Suppressor macrophage (primary cell): ENCODE data around the gene USE1.

Experiments used
- DNase-seq, 4 experiments: peaks; one replicate each; pipeline ENCODE4 v3.0.0-alpha.2; 2020 to 2022

Gene USE1

DNA sequence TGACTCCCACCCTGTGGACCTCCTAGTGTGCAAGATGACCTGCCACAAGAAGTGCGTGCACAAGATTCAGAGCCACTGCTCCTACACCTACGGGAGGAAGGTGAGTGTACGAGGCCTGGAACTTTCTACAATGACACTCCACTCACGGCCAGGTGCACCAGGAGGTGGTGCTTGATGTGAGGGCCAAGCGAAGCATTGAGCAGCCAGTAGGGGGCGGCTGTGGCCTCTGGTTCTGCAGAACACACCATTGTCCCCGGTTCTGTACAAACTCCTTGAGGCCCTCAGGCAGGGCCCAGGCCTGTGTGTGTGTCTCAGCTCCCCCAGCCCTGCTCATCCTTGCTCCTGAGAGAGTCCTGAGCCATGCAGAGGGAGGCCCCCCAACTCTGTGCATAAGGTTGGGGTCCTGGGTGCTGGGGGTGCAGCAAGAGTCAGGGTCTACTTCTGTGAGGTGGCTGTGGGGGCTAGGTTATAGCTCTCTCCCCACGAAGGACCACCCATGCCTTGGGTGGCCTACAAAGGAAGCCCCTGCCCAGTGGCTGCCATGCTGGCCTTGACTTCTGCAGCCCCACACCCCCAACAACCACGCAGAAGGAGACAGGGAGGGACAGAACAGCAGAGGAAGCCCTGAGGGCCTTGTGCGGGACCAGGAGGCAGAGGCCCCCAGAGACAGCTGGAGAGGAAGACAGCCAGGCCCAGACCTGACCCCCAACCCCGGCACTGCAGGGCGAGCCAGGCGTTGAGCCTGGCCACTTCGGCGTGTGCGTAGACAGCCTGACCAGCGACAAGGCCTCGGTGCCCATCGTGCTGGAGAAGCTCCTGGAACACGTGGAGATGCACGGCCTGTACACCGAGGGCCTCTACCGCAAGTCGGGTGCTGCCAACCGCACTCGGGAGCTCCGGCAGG is 9.7 kb upstream of the USE1 start:
- DNase-seq: peak; percentile 32 to 62 (median 42)

- DNase-seq: no peak
These were observed 8.2 kb upstream of the USE1 start for GRCh38 chr19:17206736-17207581.

GRCh38 chr19:17209126-17210036 is 5.8 kb upstream of the USE1 start:
- peak; percentile 31 to 61 (median 45) for DNase-seq

GRCh38 chr19:17210296-17210695 is 4.9 kb upstream of the USE1 start:
- DNase-seq: no peak

GRCh38 chr19:17211547-17212446 is 3.4 kb upstream of the USE1 start:
- no peak for DNase-seq

GRCh38 chr19:17213334-17213733 is 1.8 kb upstream of the USE1 start:
- DNase-seq: no peak

- DNase-seq: no peak
These were observed 540 bp upstream of the USE1 start for GRCh38 chr19:17214508-17215126.

DNA sequence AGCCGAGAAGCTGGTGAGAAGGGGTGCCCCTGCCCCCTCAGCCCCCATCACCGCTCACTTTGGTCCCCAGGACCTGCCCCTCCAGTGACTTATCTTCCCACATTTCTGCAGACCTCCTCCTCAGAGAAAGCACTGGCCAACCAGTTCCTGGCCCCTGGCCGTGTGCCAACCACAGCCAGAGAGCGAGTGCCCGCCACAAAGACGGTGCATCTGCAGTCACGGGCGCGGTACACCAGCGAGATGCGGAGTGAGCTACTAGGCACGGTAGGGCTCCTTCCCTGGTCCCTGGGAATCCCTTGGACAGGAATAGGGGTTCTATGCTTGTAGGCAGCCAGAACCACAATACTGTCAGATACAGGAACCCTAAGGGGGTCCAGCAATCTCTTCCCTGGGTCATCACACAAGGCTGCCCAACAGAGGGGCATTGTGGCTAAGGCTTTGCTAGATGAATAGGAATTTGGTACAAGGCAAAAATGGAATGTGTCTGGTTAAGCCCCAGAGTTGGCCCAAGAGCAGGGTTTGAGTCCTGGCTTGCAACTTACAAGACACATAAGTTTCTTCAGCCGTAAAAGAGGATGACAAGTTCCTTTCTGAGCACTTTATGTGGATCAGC is 1.0 kb downstream of the USE1 start:
- DNase-seq: no peak

DNA sequence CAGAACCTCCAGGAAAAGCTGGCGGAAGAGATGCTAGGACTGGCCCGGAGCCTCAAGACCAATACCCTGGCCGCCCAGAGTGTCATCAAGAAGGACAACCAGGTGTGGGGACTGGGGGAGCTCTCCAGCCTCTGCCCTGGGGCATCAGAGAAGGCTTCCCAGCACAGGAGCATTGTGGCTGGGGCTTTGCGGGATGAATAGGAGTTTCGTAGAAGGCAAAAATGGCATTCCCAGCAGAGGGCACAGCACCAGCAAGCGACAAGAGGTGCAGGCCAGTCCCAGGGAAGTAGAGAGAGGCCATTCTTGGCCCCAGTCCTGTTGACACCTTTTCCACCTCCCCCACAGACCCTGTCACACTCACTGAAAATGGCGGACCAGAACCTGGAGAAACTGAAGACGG is 4.1 kb downstream of the USE1 start:
- no peak for DNase-seq

DNA sequence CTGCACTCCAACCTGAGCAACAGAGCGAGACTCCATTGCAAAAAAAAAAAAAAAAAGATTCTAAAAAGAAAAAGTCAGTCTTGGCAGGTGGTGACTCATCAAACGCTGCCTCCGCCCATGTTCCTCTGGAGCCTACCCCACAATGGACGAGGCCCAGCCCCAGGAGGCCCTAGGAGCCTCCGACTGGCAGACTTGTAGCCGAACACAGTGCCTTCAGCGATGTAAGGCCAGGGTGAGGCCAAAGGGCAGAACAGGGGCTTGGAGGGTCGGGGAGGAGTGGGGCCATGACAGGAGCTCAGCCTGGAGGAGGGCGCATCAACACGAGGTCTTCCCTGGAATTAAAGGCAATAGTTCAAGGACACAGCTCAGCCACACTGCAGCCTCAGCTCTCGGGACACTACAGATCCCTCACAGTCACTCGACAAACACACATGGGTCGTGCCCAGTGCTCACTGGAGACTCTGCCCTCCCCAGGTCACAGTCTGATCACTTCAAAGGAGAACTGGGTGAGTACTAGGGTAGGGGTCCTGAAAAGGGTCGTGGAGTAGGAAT is 5.1 kb downstream of the USE1 start:
- DNase-seq: peak in 3 of 4 experiments; percentile 48 to 57 (median 51)

GRCh38 chr19:17225053-17225452 is 9.9 kb downstream of the USE1 start:
- DNase-seq: no peak

DNA sequence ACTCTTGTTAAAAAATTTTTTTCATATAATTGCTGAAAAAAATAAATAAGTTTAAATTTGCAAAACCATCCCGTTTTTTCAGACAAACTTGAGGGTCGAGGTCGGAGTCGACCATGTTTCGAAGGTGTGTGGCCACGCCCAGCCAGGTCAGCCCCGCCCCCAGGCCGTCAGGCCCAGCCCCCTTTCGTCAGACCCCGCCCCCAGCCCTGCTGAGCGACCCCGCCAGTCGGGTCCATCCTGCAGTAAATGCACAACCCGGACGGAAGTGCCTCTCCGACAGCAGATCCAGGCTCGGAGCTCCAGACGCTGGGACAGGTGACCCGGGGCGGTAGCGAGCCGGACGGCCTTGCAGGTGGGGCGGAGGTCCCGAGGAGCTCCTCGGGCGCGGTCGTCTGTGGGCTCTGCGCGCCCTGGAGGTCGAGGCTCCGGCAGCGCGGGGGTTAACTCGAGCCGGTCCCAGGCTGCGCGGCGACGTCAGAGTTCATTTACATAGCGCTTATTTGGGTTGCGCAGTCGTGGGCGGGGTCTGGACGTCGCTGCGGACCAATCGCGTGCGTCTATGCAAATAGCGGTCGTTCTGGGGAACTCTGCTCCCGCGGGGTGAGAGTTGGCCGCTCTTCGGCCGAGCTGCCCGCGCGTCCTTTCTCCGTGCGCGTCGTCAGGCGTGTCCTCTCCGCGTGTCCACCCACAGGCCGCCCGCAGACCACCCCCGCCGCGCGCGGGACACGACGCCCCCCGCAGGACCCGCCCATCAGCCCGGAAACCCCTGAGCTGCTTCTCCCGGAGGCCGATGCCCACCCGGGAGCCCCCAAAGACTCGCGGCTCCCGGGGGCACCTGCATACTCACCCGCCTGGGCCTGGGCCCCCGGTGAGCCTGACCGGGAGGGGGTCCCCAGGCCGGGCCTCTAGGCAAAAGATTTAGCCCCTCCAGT is 11.1 kb downstream of the USE1 start, which contains the start of gene OCEL1:
OCEL1 (plus strand) TSS at position 225 of the 932 bp plus-strand sequence; CDS start at position 247, 22 bp downstream.
- DNase-seq: peak; percentile 100

DNA sequence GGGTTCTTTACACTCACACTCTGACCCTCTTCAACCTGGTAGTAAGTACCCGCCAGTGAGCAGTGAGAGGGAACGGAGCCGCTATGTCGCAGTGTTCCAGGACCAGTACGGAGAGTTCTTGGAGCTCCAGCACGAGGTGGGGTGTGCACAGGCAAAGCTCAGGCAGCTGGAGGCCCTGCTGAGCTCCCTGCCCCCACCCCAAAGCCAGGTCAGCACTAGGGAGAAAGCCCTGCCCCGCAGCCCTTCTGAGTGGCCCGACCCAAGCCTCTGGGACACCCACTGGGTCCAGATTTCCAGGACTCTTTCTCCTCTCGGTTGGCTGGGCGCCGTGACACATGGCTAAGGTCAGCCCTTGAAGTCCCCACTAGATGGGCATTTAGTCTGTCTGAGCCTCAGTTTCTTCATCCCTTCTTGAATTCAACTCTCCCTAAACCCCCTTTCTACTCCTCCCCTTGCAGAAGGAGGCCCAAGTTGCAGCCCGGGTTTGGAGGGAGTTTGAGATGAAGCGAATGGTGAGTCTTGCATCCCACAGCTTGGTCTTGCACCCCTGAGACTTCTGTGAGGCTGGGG is 12.7 kb downstream of the USE1 start:
- DNase-seq: no peak

- DNase-seq: no peak
These were observed 14.7 kb downstream of the USE1 start for GRCh38 chr19:17229890-17230289.

- DNase-seq: no peak
These were observed 17.1 kb downstream of the USE1 start for GRCh38 chr19:17232258-17232657.

GRCh38 chr19:17234911-17235299 is 19.7 kb downstream of the USE1 start:
- DNase-seq: peak; percentile 38 to 65 (median 48)

DNA sequence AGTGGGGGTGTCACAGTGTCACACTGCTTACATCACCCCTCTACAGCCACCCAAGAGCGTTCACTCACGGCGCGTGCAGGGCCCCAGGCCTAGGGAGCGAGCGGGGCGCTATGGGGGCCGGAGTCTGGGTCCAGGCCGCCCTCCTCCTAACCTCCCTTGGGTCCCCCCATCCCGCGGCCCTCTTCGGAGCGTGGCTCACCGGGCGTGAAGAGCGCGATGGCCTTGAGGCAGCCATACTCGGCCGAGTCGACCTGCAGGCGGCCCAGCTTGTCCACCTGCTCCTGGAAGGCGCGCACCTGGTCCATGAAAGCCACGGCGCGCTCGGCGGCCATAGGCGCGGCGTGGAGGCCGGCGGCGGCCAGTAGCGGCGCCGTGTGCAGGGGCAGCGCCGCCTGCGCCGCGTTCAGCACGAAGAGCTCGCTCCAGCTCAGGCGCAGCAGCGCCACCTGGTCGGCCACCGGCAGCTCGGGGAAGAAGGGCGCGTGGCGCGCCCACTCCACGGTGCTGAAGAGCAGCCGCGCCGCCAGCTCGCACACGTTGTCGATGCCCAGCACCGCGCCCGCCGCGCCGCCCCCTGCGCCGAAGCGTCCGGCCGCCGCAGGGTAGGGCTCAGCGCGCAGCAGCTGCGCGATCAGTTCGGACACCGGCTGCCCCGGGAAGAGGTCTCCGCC is 20.3 kb downstream of the USE1 start:
- DNase-seq: peak; percentile 48 to 88 (median 73)
